SK-N-SH treated with all-trans-retinoic acid at 6 μM for 48 hours (cell line): ENCODE measurements around the gene SNRPN.

Experiments
- ATAC-seq: fragments of 200-7000 bp; cut with Tn5 transposase; 3 replicates; pipeline ENCODE4 v1.9.1; 2020; ENCODE audit warnings: mild to moderate bottlenecking, moderate library complexity
- ARNTL ChIP-seq: fragments of 450-650 bp; formaldehyde crosslinking; IDR thresholded peaks from 2 replicates; pipeline ENCODE4 v1.5.0; 2020; ENCODE audit warnings: low read depth, mild to moderate bottlenecking, moderate library complexity, borderline replicate concordance
- BACH2 ChIP-seq: fragments of 250-450 bp; sonication (Bioruptor Pico); IDR thresholded peaks from 2 replicates; pipeline ENCODE4 v1.9.0; 2021; ENCODE audit warnings: mild to moderate bottlenecking, borderline replicate concordance
- CREB5 ChIP-seq: fragments of 250-450 bp; sonication (Bioruptor Pico); IDR thresholded peaks from 2 replicates; pipeline ENCODE4 v1.5.1; 2020; ENCODE audit warnings: low read depth, mild to moderate bottlenecking, moderate library complexity
- CSDC2 ChIP-seq: fragments of 250-450 bp; sonication (Bioruptor Pico); IDR thresholded peaks from 2 replicates; pipeline ENCODE4 v1.5.0; 2020; ENCODE audit warnings: mild to moderate bottlenecking, moderate library complexity
- ESRRG ChIP-seq: fragments of 250-450 bp; sonication (Bioruptor Pico); IDR thresholded peaks from 2 replicates; pipeline ENCODE4 v1.6.1; 2021; ENCODE audit warnings: mild to moderate bottlenecking
- GLIS3 ChIP-seq: fragments of 250-450 bp; sonication (Bioruptor Pico); IDR thresholded peaks from 2 replicates; pipeline ENCODE4 v1.5.0; 2020; ENCODE audit warnings: mild to moderate bottlenecking, moderate library complexity
- ISL1 ChIP-seq: fragments of 250-450 bp; sonication (Bioruptor Pico); IDR thresholded peaks from 2 replicates; pipeline ENCODE4 v2.1.2; 2022; ENCODE audit warnings: mild to moderate bottlenecking, moderate library complexity
- PPARA ChIP-seq: fragments of 250-450 bp; sonication (Bioruptor Pico); IDR thresholded peaks from 2 replicates; pipeline ENCODE4 v1.5.0; 2020; ENCODE audit warnings: mild to moderate bottlenecking, borderline replicate concordance
- RARB ChIP-seq: fragments of 250-450 bp; sonication (Bioruptor Pico); IDR thresholded peaks from 2 replicates; pipeline ENCODE4 v1.8.0; 2021; ENCODE audit warnings: mild to moderate bottlenecking, moderate library complexity
- SNAI2 ChIP-seq: fragments of 250-450 bp; sonication (Bioruptor Pico); IDR thresholded peaks from 2 replicates; pipeline ENCODE4 v1.5.0; 2020; ENCODE audit warnings: mild to moderate bottlenecking, moderate library complexity
- TCF4 ChIP-seq: fragments of 250-450 bp; sonication (Bioruptor Pico); IDR thresholded peaks from 2 replicates; pipeline ENCODE4 v1.8.0; 2021; ENCODE audit warnings: mild to moderate bottlenecking, moderate library complexity, borderline replicate concordance
- TOX ChIP-seq: fragments of 250-450 bp; sonication (Bioruptor Pico); IDR thresholded peaks from 2 replicates; pipeline ENCODE4 v1.8.0; 2021; ENCODE audit warnings: mild to moderate bottlenecking, moderate library complexity, borderline replicate concordance
- TSHZ2 ChIP-seq: fragments of 250-450 bp; sonication (Bioruptor Pico); IDR thresholded peaks from 2 replicates; pipeline ENCODE4 v1.5.0; 2020; ENCODE audit warnings: mild to moderate bottlenecking, moderate library complexity
- ZC3H10 ChIP-seq: fragments of 250-450 bp; sonication (Bioruptor Pico); IDR thresholded peaks from 2 replicates; pipeline ENCODE4 v1.5.1; 2021; ENCODE audit warnings: mild to moderate bottlenecking, moderate library complexity
- ZFP3 ChIP-seq: fragments of 250-450 bp; sonication (Bioruptor Pico); IDR thresholded peaks from 2 replicates; pipeline ENCODE4 v1.5.0; 2020; ENCODE audit warnings: mild to moderate bottlenecking, moderate library complexity
- ZFP30 ChIP-seq: fragments of 450-650 bp; formaldehyde crosslinking; IDR thresholded peaks from 2 replicates; pipeline ENCODE4 v1.5.0; 2022; ENCODE audit warnings: mild to moderate bottlenecking, moderate library complexity
- ZNF565 ChIP-seq: fragments of 450-650 bp; formaldehyde crosslinking; conservative IDR thresholded peaks from 2 replicates; pipeline ENCODE4 v1.5.0; 2020; ENCODE audit warnings: low read depth, mild to moderate bottlenecking, moderate library complexity
- ZNF70 ChIP-seq: fragments of 450-650 bp; formaldehyde crosslinking; IDR thresholded peaks from 2 replicates; pipeline ENCODE4 v1.5.0; 2020; ENCODE audit warnings: mild to moderate bottlenecking, moderate library complexity
- ZNF8 ChIP-seq: fragments of 450-650 bp; formaldehyde crosslinking; IDR thresholded peaks from 2 replicates; pipeline ENCODE4 v1.5.0; 2020; ENCODE audit warnings: mild to moderate bottlenecking, moderate library complexity
- TF ChIP-seq, protein P1 (sequence below): fragments of 250-450 bp; sonication (Bioruptor Pico); IDR thresholded peaks from 2 replicates; pipeline ENCODE4 v1.8.0; 2020; ENCODE audit warnings: mild to moderate bottlenecking, moderate library complexity, borderline replicate concordance
- TF ChIP-seq, protein P2 (sequence below): fragments of 250-450 bp; sonication (Bioruptor Pico); IDR thresholded peaks from 2 replicates; pipeline ENCODE4 v1.8.0; 2021; ENCODE audit warnings: low read depth, mild to moderate bottlenecking, moderate library complexity, borderline replicate concordance

The SNRPN gene

GRCh38 chr15:24962880-24963279, 8.1 kb downstream of the SNRPN start:
- TF ChIP-seq ZNF565 (CRISPR knock-in tag): no peak
- no peak for TF ChIP-seq ZNF8 (CRISPR knock-in tag)
- no peak for TF ChIP-seq ZNF70
- no peak for TF ChIP-seq TSHZ2
- TF ChIP-seq ARNTL: no peak
- TF ChIP-seq CSDC2 (CRISPR knock-in tag): no peak
- TF ChIP-seq ZC3H10: no peak
- ATAC-seq: no peak

- ATAC-seq: no peak
- TF ChIP-seq ZNF70 (no peak), ZNF8 (CRISPR knock-in tag) (no peak), ZC3H10 (no peak), GLIS3 (CRISPR knock-in tag) (no peak), TOX (no peak), PPARA (CRISPR knock-in tag) (no peak), BACH2 (no peak), ZNF565 (CRISPR knock-in tag) (no peak), ESRRG (CRISPR knock-in tag) (no peak), SNAI2 (CRISPR knock-in tag) (no peak), TSHZ2 (no peak), ZFP30 (no peak), ARNTL (no peak), ISL1 (CRISPR knock-in tag) (no peak), TCF4 (CRISPR knock-in tag) (no peak), ZFP3 (no peak), RARB (CRISPR knock-in tag) (no peak)
- TF ChIP-seq, protein P1, sequence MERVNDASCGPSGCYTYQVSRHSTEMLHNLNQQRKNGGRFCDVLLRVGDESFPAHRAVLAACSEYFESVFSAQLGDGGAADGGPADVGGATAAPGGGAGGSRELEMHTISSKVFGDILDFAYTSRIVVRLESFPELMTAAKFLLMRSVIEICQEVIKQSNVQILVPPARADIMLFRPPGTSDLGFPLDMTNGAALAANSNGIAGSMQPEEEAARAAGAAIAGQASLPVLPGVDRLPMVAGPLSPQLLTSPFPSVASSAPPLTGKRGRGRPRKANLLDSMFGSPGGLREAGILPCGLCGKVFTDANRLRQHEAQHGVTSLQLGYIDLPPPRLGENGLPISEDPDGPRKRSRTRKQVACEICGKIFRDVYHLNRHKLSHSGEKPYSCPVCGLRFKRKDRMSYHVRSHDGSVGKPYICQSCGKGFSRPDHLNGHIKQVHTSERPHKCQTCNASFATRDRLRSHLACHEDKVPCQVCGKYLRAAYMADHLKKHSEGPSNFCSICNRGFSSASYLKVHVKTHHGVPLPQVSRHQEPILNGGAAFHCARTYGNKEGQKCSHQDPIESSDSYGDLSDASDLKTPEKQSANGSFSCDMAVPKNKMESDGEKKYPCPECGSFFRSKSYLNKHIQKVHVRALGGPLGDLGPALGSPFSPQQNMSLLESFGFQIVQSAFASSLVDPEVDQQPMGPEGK (CRISPR knock-in tag): no peak
- TF ChIP-seq, protein P2, sequence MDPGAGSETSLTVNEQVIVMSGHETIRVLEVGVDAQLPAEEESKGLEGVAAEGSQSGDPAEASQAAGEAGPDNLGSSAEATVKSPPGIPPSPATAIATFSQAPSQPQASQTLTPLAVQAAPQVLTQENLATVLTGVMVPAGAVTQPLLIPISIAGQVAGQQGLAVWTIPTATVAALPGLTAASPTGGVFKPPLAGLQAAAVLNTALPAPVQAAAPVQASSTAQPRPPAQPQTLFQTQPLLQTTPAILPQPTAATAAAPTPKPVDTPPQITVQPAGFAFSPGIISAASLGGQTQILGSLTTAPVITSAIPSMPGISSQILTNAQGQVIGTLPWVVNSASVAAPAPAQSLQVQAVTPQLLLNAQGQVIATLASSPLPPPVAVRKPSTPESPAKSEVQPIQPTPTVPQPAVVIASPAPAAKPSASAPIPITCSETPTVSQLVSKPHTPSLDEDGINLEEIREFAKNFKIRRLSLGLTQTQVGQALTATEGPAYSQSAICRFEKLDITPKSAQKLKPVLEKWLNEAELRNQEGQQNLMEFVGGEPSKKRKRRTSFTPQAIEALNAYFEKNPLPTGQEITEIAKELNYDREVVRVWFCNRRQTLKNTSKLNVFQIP (CRISPR knock-in tag): no peak
Measured at GRCh38 chr15:24966364-24967103, 11.7 kb downstream of the SNRPN start.

DNA sequence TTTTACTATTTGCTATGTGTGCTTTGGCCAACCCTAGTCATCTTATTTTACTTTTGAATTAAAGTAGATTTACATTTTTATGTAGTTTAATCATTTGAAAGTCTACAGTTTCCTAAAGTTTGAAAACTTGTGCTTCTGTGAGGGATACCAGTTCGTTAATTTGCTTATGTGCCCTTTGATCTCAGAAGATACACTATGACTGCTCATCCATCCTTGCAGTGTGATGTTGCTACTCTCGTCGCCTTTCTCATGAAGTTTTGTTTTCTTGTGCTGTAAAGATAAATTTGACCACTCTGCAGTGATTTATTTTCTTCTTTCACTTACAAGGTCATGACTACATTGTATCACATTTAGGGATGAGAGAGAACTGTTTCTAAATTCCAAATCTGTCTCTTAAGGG, 16.3 kb downstream of the SNRPN start:
- TF ChIP-seq RARB (CRISPR knock-in tag) (no peak), ARNTL (no peak), ZFP30 (no peak), CREB5 (no peak)
- TF ChIP-seq, all 23 proteins: peak for 0
- no peak for ATAC-seq
